Colonic mucosa (tissue), 4 donors: Measurements from ENCODE around the gene UPF1. TPM values are rescaled to one million over a fixed set of nuclear protein-coding genes. Genes with fewer than 3 reads are reported as not detected.

Source experiments
- DNase-seq: peaks from one replicate; pipeline ENCODE4 v3.0.0-alpha.2; 2020
- H3K27ac ChIP-seq: fragments of 200-600 bp; one replicate; pipeline ENCODE4 v1.8.0; 2021
- H3K27me3 ChIP-seq: fragments of 200-600 bp; one replicate; pipeline ENCODE4 v1.8.0; 2021
- H3K36me3 ChIP-seq: fragments of 200-600 bp; one replicate; pipeline ENCODE4 v1.8.0; 2021
- H3K4me1 ChIP-seq: fragments of 200-600 bp; one replicate; pipeline ENCODE4 v1.8.0; 2021; ENCODE audit warnings: mild to moderate bottlenecking
- H3K4me3 ChIP-seq: fragments of 200-600 bp; one replicate; pipeline ENCODE4 v1.8.0; 2021
- H3K9ac ChIP-seq, 2 donors: one replicate each; pipeline ENCODE4 v1.7.0; 2013; ENCODE audit warnings: control low read depth in 2 of 2, low read depth in 2 of 2, low read length in 2 of 2
- H3K9me3 ChIP-seq: fragments of 200-600 bp; one replicate; pipeline ENCODE4 v1.8.0; 2021
- intact Hi-C: fragments of 100-400 bp; cut with DNase I; formaldehyde crosslinking; loops from one replicate; pipeline ENCODE4 v1.14.1; 2022
- total RNA-seq, 2 donors: library from RNA; stranded (reverse); fragmentation: NEBNext Ultra II Directional in 1 of 2; extraction: Animal tissue kit (Norgen Biotek cat#: 25700) in 1 of 2; gene quantifications; one replicate each; pipeline ENCODE4 v1.2.1, GENCODE V29; 2021
- TF ChIP-seq, protein P1 (sequence below): fragments of 200-600 bp; IDR thresholded peaks from one replicate; pipeline ENCODE4 v1.8.0; 2022; ENCODE audit warnings: antibody characterized with exemption, mild to moderate bottlenecking
- donor health status: healthy.
- donor health status: DM: no; HTN: no; CAD: no.
- donor health status: DM: no; HTN: no; CAD: no.

Gene UPF1
- total RNA-seq, 2 donors from 2014 or later = 77.5 to 113 TPM

- H3K36me3 ChIP-seq = peaks cover 62% of the 10 kb centered on the region
- no peak overlapping the region for H3K27ac ChIP-seq
- H3K27me3 ChIP-seq = no peaks in the 10 kb centered on the region
- no peaks in the 10 kb centered on the region for H3K4me1 ChIP-seq
- no peak overlapping the region for H3K9ac ChIP-seq
- no peak overlapping the region for H3K4me3 ChIP-seq
- TF ChIP-seq, protein P1, sequence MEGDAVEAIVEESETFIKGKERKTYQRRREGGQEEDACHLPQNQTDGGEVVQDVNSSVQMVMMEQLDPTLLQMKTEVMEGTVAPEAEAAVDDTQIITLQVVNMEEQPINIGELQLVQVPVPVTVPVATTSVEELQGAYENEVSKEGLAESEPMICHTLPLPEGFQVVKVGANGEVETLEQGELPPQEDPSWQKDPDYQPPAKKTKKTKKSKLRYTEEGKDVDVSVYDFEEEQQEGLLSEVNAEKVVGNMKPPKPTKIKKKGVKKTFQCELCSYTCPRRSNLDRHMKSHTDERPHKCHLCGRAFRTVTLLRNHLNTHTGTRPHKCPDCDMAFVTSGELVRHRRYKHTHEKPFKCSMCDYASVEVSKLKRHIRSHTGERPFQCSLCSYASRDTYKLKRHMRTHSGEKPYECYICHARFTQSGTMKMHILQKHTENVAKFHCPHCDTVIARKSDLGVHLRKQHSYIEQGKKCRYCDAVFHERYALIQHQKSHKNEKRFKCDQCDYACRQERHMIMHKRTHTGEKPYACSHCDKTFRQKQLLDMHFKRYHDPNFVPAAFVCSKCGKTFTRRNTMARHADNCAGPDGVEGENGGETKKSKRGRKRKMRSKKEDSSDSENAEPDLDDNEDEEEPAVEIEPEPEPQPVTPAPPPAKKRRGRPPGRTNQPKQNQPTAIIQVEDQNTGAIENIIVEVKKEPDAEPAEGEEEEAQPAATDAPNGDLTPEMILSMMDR = no peak
- intact Hi-C loops = no loop called here
- H3K9me3 ChIP-seq = no peaks in the 10 kb centered on the region
- DNase-seq = peak; percentile 16
Measured at GRCh38 chr19:18860725-18861124, 29.0 kb downstream of the UPF1 start.

DNA sequence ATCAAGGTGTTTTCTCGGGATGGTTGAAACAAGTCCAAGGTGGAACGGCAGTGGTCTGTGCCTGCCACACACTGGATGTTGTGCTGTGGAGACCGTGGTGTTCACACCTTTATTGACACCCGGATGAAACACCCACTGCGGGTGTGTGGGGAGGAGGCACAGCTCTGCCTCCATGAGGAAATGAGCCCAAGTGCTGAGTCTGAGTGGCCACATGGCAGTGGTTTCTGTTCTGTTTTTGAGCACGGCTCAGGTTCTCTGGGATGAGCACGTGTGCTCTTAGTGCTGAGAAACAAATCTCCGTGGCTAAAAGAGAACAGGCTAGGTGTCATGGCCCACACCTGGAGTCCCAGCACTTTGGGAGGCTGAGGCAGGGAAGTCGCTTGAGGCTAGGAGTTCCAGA, 29.5 kb downstream of the UPF1 start:
- no peaks in the 10 kb centered on the region for H3K9me3 ChIP-seq
- DNase-seq = peak; percentile 15
- H3K9ac ChIP-seq = no peak overlapping the region
- H3K4me1 ChIP-seq = no peaks in the 10 kb centered on the region
- no peak overlapping the region for H3K27ac ChIP-seq
- peaks cover 59% of the 10 kb centered on the region for H3K36me3 ChIP-seq
- TF ChIP-seq, protein P1 = no peak
- no peak overlapping the region for H3K4me3 ChIP-seq
- intact Hi-C loops = no loop called here
- H3K27me3 ChIP-seq = no peaks in the 10 kb centered on the region

GRCh38 chr19:18861917-18862316, 30.2 kb downstream of the UPF1 start:
- H3K36me3 ChIP-seq = peaks cover 53% of the 10 kb centered on the region
- intact Hi-C loops = no loop called here
- no peak overlapping the region for H3K4me3 ChIP-seq
- no peak overlapping the region for H3K9ac ChIP-seq
- H3K4me1 ChIP-seq = no peaks in the 10 kb centered on the region
- no peaks in the 10 kb centered on the region for H3K27me3 ChIP-seq
- TF ChIP-seq, protein P1 = no peak
- H3K27ac ChIP-seq = no peak overlapping the region
- no peak for DNase-seq
- no peaks in the 10 kb centered on the region for H3K9me3 ChIP-seq

DNA sequence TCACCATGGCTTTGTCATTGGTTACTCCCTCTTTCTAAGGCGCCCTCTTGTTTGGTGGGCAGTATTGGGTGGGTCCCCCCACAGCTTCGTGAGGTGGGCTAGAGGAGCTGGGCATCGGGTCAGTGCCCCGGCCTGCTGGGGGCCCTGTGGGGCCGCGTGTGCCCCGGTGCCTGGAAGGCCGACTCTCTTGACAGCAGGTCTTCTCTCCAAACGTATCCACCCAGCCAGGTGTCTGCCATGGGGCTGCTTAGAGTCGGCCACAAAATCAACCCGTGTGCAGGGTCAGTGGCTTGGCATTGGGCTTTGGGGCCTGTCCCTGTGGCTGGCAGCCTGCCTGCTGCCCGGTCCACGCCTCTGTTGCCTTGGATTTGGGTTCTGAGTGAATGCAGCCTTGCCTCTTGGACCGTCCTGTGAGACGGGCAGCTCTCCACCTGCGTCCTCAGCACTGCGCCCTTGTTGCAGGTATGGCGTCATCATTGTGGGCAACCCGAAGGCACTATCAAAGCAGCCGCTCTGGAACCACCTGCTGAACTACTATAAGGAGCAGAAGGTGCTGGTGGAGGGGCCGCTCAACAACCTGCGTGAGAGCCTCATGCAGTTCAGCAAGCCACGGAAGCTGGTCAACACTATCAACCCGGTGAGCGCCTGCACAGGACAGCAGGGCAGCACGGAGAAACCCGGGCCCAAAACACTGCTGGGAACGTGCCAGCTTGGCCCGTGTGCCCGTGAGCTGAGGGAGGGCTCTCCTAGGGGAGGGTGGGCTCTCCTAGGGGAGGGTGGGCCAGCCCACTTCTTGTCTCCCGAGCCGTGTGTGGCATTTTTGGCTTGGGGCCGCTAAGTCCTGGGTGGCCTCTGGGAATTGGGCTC, 31.4 kb downstream of the UPF1 start:
- no peak overlapping the region for H3K4me3 ChIP-seq
- TF ChIP-seq, protein P1 = no peak
- intact Hi-C loops = no loop called here
- H3K27ac ChIP-seq = no peak overlapping the region
- H3K9me3 ChIP-seq = no peaks in the 10 kb centered on the region
- no peaks in the 10 kb centered on the region for H3K27me3 ChIP-seq
- peaks cover 54% of the 10 kb centered on the region for H3K36me3 ChIP-seq
- H3K9ac ChIP-seq = no peak overlapping the region
- H3K4me1 ChIP-seq = no peaks in the 10 kb centered on the region
- peak; percentile 15 for DNase-seq

- intact Hi-C loops = no loop called here
- H3K27me3 ChIP-seq = no peaks in the 10 kb centered on the region
- no peak overlapping the region for H3K27ac ChIP-seq
- peak; percentile 17 for DNase-seq
- H3K9me3 ChIP-seq = no peaks in the 10 kb centered on the region
- no peaks in the 10 kb centered on the region for H3K4me1 ChIP-seq
- H3K9ac ChIP-seq = no peak overlapping the region
- no peak overlapping the region for H3K4me3 ChIP-seq
- TF ChIP-seq, protein P1 = no peak
- peaks cover 54% of the 10 kb centered on the region for H3K36me3 ChIP-seq
Measured at GRCh38 chr19:18863843-18864362, 32.1 kb downstream of the UPF1 start.
